GM21619 (cell line): Measurements from ENCODE around the gene DNAJC17.

Experiments
- ATAC-seq: cut with Tn5 transposase; IDR thresholded peaks from one replicate; pipeline ENCODE4 v1.9.1; 2021; ENCODE audit not compliant: unreplicated experiment

DNAJC17 gene

DNA sequence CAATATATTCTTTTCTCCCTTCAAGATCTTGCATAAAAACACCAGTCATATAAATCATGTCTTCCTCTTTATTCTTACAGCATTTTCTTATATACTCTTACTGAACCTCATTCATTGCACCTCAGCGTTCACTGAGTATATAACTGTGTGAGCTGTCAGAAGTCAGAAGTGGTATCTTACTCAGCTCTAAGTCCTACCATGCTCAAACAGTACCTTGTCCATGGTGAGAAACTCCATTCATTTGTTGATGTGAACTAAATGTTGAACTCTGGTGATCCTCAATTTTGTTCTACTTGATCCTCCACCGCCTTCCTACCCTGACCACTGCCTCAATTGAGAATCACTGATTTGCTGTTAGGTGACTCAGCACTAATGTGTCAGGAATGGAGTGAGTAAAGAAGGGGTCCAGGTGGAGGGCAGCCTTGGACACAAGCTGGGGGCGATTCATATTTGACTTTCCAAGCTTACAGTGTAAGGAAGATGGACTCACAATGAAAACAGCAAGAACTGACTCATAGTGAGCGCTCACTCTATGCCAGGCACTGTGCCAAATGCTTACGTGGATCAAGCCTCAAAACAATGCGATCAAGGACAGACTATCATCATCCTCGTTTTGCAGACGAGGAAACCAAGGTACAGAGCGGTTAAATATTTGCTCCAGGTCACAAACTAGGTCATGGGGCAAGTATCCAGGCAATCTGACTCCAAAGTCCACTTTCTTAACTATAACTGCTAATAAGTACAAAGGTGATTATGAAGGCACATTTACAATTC is 13.9 kb downstream of the DNAJC17 start:
- no peak for ATAC-seq

DNA sequence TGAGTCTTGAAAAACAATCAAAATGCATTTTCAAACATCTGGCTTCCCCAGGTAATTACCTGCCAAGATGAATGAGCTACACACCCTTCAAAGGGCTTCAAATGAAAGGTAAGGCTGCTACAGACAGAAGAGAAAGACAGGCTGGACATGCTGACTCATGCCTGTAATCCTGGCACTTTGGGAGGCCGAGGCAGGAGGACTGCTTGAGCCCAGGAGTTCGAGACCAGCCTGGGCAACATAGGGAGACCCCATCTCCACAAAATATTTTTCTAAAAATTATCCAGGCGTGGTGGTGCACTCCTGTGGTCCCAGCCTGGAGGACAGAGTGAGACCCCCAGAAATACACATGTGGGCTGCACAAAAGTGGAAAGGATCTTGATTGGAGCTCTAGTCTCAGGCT is 14.9 kb downstream of the DNAJC17 start:
- ATAC-seq = no peak

DNA sequence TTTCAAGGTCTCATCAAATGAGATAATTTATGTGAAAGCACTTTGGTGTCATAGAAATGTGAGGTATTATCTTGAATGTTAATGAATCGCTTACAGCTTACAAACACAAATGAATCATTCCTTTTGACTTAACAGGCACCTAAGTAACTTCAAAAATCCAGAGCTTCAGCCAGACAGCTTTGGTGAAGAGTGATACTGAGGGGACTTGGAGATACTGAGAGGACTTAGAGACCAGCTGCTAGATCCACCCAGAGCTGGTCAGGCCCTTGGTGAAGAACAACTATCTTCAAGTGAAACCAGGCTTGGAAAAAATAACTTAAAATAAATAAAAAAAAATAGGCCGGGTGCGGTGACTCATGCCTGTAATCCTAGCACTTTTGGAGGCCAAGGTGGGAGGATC is 16.6 kb downstream of the DNAJC17 start:
- ATAC-seq = no peak

DNA sequence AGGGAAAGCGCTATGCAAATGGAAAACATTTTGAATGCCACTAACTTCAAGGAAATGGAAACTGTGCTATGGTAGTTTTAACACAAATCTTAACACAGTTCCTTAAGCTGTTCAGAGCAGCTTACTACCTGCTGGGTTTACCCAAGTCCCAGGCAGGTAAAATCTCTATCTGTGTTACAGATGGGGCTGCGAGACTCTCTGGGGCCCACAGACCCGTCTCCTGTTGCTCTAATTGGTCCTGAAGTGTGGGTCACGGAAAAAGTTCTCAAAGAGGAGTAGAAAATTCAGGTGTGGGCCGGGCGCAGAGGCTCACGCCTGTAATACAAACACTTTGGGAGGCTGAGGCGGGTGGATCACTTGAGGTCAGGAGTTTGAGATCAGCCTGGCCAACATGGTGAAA is 17.3 kb downstream of the DNAJC17 start:
- ATAC-seq = no peak

DNA sequence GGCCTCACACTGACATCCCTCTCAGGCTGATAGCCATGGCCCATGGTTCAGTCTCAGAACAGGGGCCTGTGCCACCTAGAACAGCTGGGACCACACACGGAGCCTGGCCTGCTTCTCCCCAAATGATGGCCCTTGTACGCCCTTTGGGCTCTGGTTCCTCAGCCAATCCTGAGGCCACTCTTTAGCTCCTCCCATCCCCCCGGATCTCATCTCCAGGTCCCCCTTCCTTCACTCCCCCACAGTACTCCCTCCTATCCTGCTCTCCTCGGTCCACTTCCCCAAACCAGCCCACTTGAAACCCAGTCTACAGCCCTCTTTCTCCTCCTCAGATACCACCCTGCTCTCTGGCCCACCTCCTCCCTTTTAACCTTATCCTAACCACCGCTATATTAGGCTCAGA is 18.2 kb downstream of the DNAJC17 start:
- no peak for ATAC-seq

DNA sequence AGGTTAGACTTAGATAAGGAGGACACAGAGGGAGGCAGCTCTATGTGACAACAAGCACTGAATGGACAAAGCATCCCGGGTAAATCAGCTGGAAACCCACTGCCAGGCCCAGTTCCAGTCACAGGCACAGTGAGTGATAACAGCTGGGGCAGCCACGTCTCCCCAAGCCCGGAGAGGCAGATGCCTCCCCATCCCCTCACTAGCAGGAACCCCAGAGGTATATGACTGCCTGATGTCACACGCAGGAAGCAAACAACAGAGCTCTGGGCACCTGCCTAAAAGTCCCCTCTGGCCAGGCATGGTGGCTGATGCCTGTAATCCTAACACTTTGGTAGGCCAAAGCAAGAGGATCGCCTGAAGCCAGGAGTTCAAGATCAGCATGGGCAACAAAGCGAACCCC is 19.3 kb downstream of the DNAJC17 start:
- no peak for ATAC-seq

DNA sequence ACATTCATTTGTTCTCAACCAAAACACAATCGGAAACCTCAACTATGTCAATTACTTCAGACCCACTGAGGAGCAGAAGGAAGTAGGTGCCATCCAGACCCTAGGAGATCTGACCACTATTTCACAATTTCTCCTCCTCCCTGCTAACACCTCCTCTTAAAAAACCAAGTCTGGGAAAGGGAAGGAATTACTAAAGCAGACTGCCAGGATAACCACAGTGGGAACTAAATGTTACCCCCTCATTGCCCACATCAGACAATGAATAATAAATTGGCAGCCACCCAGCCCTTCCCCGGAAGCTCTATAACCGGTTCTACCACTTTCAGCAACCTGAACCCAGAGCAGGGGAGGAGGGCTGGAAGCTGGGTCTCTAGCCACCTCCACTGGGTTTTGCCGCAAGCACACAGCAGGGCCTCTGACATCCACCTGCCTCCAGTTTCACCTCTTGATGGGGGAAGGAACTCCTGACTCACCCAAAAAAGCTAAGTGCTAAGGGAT is 19.9 kb downstream of the DNAJC17 start:
- ATAC-seq = no peak

DNA sequence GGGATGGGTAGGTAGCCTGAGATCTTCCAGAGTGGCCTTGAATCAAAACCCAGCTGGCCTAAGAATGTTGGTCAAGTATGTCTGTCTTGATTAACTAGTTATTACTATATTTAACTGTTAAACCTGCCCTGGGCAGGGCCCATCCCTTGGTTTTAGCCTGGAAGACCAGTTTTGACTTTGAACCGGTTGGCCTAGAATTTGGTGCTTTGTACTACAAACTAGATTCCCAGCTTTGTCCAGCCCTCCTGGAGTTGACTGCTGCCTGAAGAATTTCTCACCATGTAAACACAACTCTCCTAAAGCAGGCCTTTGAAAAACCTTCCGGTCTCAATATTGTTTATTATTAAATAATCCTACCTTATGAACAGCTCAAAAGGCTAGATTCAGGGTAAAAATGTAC is 21.5 kb downstream of the DNAJC17 start:
- ATAC-seq = no peak

DNA sequence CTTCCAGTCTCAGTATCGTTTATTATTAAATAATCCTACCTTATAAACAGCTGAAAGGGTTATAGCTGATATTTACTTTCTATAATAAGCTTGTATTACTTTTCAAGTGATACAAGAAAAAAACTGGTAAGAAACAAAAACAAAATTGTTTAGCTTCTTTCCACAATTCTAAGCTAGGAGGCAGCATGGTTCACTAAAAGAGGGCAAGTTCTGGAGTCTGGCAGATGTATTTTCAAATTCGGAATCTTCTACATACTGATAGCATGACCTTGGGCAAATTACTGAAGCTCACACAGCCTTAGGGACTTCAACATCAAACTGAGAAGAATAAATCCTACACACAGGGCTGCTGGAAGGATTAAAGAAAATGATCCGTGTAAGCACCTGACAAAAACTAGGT is 22.1 kb downstream of the DNAJC17 start:
- no peak for ATAC-seq

DNA sequence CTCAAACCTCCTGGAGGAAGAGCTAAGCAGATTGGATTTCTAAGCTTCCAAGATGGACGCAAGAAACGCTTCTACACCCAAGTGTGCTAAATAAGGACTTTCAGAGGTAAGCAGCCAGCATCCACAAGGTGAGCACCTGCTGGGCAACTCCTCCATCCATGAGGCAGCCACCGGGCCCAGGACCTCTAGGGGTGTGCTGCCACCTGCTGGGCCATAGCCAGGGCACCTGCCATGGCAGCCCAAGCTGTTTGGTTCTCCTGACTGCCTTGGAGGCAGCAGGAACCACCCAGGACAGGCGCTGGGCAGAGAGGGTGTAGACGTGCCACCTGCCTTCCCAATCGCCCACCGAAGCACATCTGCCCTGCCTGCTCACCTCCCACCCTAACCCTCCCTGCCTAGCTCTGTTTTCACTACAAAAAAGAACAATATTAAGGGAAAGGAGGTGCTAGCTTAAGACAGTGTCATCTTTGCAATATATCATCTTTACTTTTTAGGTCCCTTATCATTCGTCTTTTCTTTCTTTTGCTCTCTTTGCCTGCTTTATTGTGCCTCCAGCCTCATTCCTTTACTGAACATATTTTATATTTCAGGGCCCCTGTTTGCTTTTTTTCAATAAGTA is 24.6 kb downstream of the DNAJC17 start:
- ATAC-seq = no peak

DNA sequence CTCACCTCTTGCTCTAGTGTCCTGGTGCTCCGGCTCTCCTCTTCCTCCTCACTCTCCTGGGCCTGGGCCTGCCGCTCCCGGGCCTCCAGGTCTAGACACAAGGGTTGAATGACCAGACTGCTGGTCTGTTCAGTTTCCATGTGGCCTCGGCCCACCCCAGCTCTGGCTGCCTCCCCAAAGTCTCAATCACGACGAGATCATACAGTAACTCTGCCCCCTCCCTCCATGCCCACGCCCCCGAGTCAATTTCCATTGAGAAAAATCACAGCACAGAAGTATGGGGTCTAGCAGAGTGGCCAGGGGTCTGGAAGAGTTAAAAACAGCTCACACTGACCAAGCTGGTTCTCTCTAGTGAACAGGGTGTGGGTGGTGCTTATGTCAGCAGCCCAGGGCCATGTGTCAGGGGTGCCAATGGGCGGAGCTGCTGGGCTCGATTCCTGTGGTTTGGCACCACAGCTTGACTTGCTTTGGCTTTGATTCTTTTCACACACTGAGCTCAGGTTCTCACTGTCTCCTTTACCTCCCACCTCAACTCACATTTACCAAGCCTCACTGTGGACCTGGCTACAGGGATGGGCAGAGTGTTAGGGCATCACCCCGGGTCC is 30.6 kb downstream of the DNAJC17 start:
- no peak for ATAC-seq

DNA sequence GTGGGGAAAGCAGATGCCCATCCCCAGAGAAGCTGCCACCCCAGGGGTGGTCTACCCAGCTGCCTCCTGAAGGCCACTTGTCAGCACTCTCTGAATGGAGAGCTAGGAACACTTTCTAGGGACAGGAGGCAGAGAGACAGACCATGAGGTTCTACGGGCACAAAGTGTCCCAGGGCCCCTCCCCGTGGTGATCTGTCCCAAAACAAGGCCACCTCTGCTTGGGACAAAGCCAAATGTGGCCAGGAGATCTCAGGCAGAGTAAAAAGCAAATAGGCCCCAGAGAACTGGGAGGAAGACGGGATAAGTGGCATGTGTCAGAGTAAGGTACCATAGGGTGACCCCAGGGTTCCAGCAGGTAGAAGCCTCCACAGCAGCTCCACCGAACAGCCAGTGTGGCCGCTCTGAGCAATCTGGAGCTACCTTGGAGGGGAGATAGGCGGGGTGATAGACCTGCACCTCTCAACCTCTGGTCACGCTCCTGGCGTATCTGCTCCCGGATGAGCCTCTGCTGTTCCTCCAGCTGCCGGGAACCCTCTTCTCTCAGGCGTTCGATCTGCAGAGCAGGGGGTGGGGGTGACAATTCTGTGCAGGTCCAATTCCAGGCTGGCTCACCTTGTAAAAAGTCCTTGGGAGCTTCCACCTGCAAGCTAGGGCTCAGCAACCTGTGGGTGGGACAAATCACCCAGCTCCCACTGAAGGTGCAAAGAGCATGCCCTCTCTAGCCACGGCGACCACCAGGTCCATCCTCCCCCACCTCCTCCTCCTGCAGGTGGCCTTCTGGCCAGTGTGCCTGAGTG is 31.3 kb downstream of the DNAJC17 start:
- ATAC-seq = no peak

DNA sequence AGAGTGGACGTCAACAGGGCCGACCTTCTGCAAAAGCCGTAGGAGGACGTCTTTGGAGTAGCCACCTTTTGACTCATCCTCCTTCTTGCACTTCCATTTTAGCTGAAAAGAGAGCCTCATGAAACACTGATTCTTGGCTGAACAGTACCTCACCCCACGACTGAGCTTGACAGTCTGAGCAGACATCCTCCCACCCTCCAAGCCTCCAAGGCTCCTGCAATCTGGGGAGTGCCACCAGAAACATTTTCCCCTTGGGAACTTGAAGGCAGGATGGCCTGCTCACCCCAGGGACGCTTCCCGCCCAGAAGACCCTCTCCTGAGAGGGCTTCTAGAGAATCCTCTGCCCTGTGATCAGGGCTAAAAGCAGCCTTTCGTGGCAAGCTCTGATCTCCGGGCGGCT is 32.3 kb downstream of the DNAJC17 start:
- no peak for ATAC-seq

DNA sequence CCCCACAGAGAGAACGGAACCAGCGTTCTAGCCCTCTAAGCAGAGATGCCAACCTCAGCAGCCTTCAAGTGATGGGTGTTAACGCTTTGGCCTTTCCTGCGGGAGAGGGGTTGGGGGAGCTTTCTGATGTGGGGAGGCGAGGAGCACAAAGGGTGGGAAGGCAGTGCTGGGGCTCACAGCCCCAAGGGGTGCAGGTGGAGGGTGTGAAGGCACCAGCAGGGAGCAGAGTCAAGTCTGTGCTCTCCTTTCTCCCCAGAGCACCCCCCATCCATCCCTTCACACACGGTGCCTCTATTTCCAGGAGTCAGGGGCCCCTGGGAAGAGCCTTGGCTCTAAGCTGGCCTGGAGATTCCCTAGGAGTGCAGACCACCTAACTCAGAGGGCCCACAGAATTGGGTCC is 33.4 kb downstream of the DNAJC17 start:
- no peak for ATAC-seq

DNA sequence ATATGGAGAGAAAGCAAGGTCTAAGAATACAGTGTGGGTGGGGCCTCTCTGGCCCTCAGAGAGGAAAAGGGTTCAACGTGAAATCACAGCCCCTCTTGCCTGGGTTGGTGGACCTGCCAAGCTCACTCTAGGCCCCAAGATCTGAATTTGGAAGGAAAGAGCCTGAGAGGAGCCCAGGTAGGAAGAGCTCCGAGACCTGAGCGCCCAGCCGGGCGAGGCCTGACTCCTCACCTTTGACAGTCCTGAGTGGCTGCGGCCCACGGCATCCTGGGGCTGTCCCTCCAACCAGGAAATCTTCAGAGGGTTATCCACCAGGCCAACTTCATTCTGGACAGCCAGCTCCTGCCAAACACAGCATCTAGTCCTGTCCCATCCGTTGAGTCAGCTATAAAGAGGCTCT is 33.8 kb downstream of the DNAJC17 start:
- no peak for ATAC-seq

DNA sequence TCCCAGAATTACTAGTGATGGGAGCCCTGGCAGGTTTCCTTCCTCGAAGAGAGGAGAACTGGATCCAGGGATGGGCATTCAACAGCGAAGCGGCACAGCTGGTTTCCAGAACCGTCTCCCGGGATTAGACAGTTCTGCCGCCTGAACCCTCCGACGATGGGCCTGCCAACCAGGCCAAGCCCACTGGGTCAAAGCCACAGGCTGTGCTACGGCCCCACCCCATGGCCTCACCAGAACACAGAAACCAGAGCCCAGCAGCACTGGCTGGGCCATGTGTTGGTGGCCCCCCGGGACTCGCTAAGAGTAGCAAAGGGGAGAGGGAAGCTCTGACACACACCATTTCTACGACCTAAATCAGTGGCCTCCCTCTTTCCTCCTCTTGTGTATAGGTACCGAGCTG is 35.3 kb downstream of the DNAJC17 start:
- ATAC-seq = no peak

DNA sequence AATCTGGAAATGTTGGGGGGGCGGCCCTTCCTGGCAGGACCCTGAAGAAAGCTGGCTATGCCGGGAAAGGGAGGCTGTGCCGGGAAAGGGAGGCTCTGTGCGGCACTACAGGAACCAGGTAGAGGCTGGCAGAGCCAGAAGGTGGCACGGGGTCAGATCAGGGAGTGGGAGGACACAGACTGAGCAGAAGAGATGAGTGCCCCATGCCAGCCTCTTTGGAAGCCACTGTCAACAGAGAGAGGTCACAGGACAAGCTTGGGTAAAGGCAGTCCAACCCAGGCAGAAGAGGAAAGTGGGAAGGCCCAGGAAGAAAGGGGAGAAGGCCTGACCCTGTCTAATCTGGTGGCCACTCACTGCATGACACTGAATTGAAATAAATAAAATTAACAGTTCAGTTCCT is 36.0 kb downstream of the DNAJC17 start:
- ATAC-seq = no peak

DNA sequence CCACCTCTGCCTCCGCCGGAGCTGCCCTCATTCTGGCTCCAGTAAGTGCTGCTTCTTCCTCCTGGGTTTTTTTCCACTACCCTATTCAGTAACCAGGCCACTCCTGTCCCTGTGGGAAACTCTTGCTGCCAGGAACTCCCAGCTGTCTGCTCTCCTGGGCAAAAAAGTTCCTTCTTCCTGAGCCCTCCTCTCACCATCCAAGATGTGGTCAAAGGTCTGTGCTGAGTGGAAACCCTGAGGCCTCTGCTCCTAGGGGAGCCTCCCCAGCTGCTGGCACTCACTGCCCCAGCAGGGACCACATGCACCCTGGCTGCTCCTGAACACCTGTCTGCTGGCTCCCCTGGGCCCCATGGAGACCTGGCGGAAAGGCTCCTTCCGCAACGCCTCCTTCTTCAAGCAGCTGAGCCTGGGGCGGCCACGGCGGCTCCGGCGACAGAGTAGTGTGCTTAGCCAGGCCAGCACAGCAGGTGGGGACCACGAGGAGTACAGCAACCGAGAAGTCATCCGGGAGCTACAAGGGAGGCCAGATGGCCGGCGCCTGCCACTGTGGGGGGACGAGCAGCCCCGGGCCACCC is 37.0 kb downstream of the DNAJC17 start:
- ATAC-seq = no peak

DNA sequence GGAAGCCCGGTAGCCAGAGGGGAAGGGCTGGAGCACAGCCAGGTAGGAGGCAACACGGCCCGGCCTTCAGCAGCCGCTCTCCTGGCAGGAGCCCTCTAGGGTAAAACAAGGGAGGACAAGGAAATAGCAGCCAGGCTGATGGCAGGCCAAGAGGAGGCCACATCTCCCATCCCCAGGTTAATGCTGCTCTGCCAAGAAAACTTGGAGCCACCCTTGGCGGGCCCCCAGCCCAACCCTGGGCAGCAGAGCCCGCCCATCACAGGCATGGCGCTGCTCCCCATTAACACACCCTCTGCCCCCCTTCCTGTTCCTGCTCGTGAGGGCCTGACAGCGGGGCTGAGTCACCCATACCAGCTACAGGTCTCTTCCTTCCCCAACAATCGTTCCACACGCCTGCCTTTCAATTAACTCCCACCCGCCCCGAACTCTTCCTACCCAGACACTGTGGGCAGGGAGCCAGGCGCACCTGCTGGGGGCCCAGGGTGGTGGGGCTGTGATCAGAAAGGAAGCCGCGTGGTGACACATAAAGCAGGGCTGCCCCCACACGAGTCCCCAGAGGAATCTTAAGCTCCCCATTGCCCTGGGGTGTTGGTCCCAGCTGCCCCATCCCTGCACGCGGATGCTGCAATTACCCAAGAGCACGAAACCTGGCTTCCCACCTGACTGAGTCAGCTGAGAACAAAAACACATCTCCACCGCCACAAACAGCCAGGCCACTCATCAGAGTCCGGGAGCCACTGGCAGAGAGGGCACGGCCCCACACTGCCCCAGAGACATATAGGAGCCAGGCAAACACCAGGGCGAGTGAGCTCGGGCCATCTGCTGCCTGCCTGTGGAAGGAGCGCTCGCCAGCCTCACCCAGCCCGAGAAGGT is 37.8 kb downstream of the DNAJC17 start, which contains the start of gene C15orf62:
TSS of gene C15orf62 (plus strand) at position 707 of the 873 bp plus-strand sequence. CDS start 516 bp downstream, outside the sequence.
- ATAC-seq = peak; percentile 39
